Fibroblast of skin of scalp (primary cell): Measurements from ENCODE around the gene INPP5A. TPM values are rescaled to one million over a fixed set of nuclear protein-coding genes. Genes with fewer than 3 reads are reported as not detected.
"Not testable (repeated sequence)": the region's sequence is repeated elsewhere in the genome, so short reads cannot be mapped to it uniquely, and the experiment has no call there.

Source experiments
- DNase-seq: peaks from one replicate; pipeline ENCODE4 v3.0.0-alpha.2; 2013
- polyA plus RNA-seq, 2 experiments: library from polyadenylated mRNA; unstranded; fragments of 120-200 nt; gene quantifications; one replicate each; pipeline ENCODE4 v1.2.1, GENCODE V29; 2013; ENCODE audit not compliant: insufficient read length in 2 of 2

Gene INPP5A
- polyA plus RNA-seq (2013, experiment 1 of 2; ENCODE audit: insufficient read length), result 27.8 TPM
- 25.1 TPM for polyA plus RNA-seq (2013, experiment 2 of 2; ENCODE audit: insufficient read length)

GRCh38 chr10:132537684-132538001 lies at the start of gene INPP5A:
Gene INPP5A (plus strand): TSS chr10:132537787. CDS start chr10:132538097, 310 bp downstream.
- no peak for DNase-seq

GRCh38 chr10:132488231-132488821 lies 49.3 kb upstream of the INPP5A start:
- DNase-seq, result no peak

GRCh38 chr10:132489053-132489703 lies 48.4 kb upstream of the INPP5A start:
- peak; percentile 71 for DNase-seq

GRCh38 chr10:132489704-132490534 lies 47.7 kb upstream of the INPP5A start:
- no peak for DNase-seq

GRCh38 chr10:132491534-132491933 lies 46.1 kb upstream of the INPP5A start:
- DNase-seq, result not testable (repeated sequence)

GRCh38 chr10:132492323-132493025 lies 45.1 kb upstream of the INPP5A start:
- no peak for DNase-seq

GRCh38 chr10:132493246-132493755 lies 44.3 kb upstream of the INPP5A start:
- no peak for DNase-seq

GRCh38 chr10:132493756-132494290 lies 43.8 kb upstream of the INPP5A start:
- no peak for DNase-seq

- no peak for DNase-seq
Measured at GRCh38 chr10:132494866-132495630, 42.5 kb upstream of the INPP5A start.

- DNase-seq, result no peak
Measured at GRCh38 chr10:132496360-132497062, 41.1 kb upstream of the INPP5A start.

- DNase-seq, result no peak
Measured at GRCh38 chr10:132497063-132497680, 40.4 kb upstream of the INPP5A start.

- no peak for DNase-seq
Measured at GRCh38 chr10:132497861-132498561, 39.6 kb upstream of the INPP5A start.

- DNase-seq, result no peak
Measured at GRCh38 chr10:132498562-132499366, 38.8 kb upstream of the INPP5A start.

- no peak for DNase-seq
Measured at GRCh38 chr10:132499367-132499685, 38.3 kb upstream of the INPP5A start.

GRCh38 chr10:132500781-132501415 lies 36.7 kb upstream of the INPP5A start:
- no peak for DNase-seq

GRCh38 chr10:132502544-132503300 lies 34.9 kb upstream of the INPP5A start:
- no peak for DNase-seq

- no peak for DNase-seq
Measured at GRCh38 chr10:132503581-132504421, 33.8 kb upstream of the INPP5A start.
